CD8-positive, alpha-beta memory T cell (primary cell): ENCODE results near the gene PDGFD. TPM values are rescaled to one million over a fixed set of nuclear protein-coding genes. Genes with fewer than 3 reads are reported as not detected.

Source experiments
- CTCF ChIA-PET: fragments of 350-600 bp; sonication (Branson Sonifier 250); formaldehyde crosslinking; loops from one replicate; lab custom pipeline; 2021; ENCODE audit warnings: antibody characterized with exemption; lab: Charles Lee
- POLR2A ChIA-PET: fragments of 350-600 bp; sonication (Branson Sonifier 250); formaldehyde crosslinking; loops from one replicate; lab custom pipeline; 2021; ENCODE audit warnings: antibody characterized with exemption; lab: Charles Lee
- DNase-seq, 5 donors: peaks; one replicate each; pipeline versions ENCODE4 v3.0.0 to v3.0.0-alpha.2; 2020 to 2022; ENCODE audit warnings: mixed read lengths in 1 of 5
- H3K27ac ChIP-seq: one replicate; pipeline ENCODE4 v1.7.0; 2013; ENCODE audit warnings: low read depth, mild to moderate bottlenecking, low read length, moderate library complexity
- H3K27me3 ChIP-seq: 2 replicates; pipeline ENCODE4 v1.7.0; 2013; ENCODE audit warnings: low read length, mild to moderate bottlenecking; ENCODE audit not compliant: insufficient read depth, poor library complexity, severe bottlenecking
- H3K36me3 ChIP-seq: 2 replicates; pipeline ENCODE4 v1.7.0; 2013; ENCODE audit warnings: mild to moderate bottlenecking, low read length, moderate library complexity; ENCODE audit not compliant: insufficient read depth
- H3K4me1 ChIP-seq: 2 replicates; pipeline ENCODE4 v1.7.0; 2013; ENCODE audit warnings: mild to moderate bottlenecking, low read length, moderate library complexity; ENCODE audit not compliant: insufficient read depth
- H3K4me3 ChIP-seq: 2 replicates; pipeline ENCODE4 v1.7.0; 2013; ENCODE audit warnings: mild to moderate bottlenecking, low read length
- H3K9me3 ChIP-seq: 2 replicates; pipeline ENCODE4 v1.7.0; 2013; ENCODE audit warnings: mild to moderate bottlenecking, low read length
- H3K27ac Mint-ChIP-seq, 8 donors: one replicate each; pipeline ENCODE4 v1.8.0; 2020 to 2021; ENCODE audit warnings: mixed read lengths in 8 of 8, mild to moderate bottlenecking in 6 of 8, inconsistent platforms in 3 of 8, moderate library complexity in 3 of 8
- H3K27me3 Mint-ChIP-seq, 2 donors: one replicate each; pipeline ENCODE4 v1.8.0; 2020 to 2021; ENCODE audit warnings: mixed read lengths in 2 of 2, mild to moderate bottlenecking in 1 of 2, moderate library complexity in 1 of 2
- H3K36me3 Mint-ChIP-seq, 3 donors: one replicate each; pipeline ENCODE4 v1.8.0; 2020 to 2021; ENCODE audit warnings: mixed read lengths in 3 of 3, inconsistent platforms in 1 of 3, mild to moderate bottlenecking in 1 of 3
- H3K4me1 Mint-ChIP-seq, 3 donors: one replicate each; pipeline ENCODE4 v1.8.0; 2020 to 2021; ENCODE audit warnings: mixed read lengths in 3 of 3, inconsistent platforms in 1 of 3, mild to moderate bottlenecking in 1 of 3
- H3K4me3 Mint-ChIP-seq, 7 donors: one replicate each; pipeline ENCODE4 v1.8.0; 2020 to 2021; ENCODE audit warnings: mixed read lengths in 7 of 7, mild to moderate bottlenecking in 6 of 7, moderate library complexity in 4 of 7, inconsistent platforms in 2 of 7
- H3K9me3 Mint-ChIP-seq, 5 donors: one replicate each; pipeline ENCODE4 v1.8.0; 2020 to 2022; ENCODE audit warnings: mixed read lengths in 5 of 5, mild to moderate bottlenecking in 3 of 5, moderate library complexity in 2 of 5, inconsistent platforms in 1 of 5
- polyA plus RNA-seq: library from polyadenylated mRNA; unstranded; fragments of 300-500 nt; fragmentation: Illumina TruSeq; gene quantifications from one replicate; pipeline ENCODE4 v1.2.3, GENCODE V29; 2021
- total RNA-seq, 2 experiments: library from RNA; stranded (reverse); gene quantifications; one replicate each; pipeline ENCODE4 v1.2.3, GENCODE V29; 2021

The PDGFD gene
- total and polyA plus RNA-seq, 3 experiments from 2014 or later = 0.15 to 8.1 (median 0.29) TPM

DNA sequence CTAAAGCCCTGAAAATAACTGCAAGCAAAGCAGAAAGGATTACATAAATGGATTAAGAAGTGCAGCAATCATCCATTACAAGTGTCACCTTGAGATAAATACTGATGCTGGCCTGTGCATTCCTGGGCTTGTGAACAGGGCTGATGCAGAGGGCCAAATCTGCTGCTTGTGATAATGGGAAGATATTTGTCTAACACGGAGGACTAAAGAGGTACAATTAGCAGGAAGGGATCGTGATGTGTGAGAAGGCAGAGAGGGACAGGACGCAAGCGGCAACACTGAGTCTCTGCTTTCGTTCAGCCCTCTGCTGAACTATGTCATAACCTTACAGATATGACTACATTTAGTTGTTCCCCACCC lies 235.2 kb downstream of the PDGFD start:
- CTCF ChIA-PET = no interaction called here
- Mint-ChIP-seq H3K4me3 (no peak overlapping the region), H3K27ac (peak overlapping the region in 1 of 8 donors; percentile 39), H3K9me3 (no peaks in the 10 kb centered on the region), H3K36me3 (no peaks in the 10 kb centered on the region), H3K4me1 (peaks cover 3 to 4% (median 4%) of the 10 kb centered on the region in 3 donors), H3K27me3 (no peaks in the 10 kb centered on the region)
- H3K27ac ChIP-seq = no peak overlapping the region
- H3K36me3 ChIP-seq = no peaks in the 10 kb centered on the region
- no peak overlapping the region for H3K4me3 ChIP-seq
- DNase-seq = no peak
- POLR2A ChIA-PET = no interaction called here
- no peaks in the 10 kb centered on the region for H3K9me3 ChIP-seq
- H3K27me3 ChIP-seq = no peaks in the 10 kb centered on the region
- H3K4me1 ChIP-seq = no peaks in the 10 kb centered on the region

GRCh38 chr11:103928040-103928801 lies 235.7 kb downstream of the PDGFD start:
- Histone ChIP-seq H3K4me1 (no peaks in the 10 kb centered on the region), H3K4me3 (no peak overlapping the region), H3K27me3 (no peaks in the 10 kb centered on the region), H3K27ac (no peak overlapping the region), H3K9me3 (no peaks in the 10 kb centered on the region), H3K36me3 (no peaks in the 10 kb centered on the region)
- Mint-ChIP-seq H3K4me3 (no peak overlapping the region), H3K9me3 (no peaks in the 10 kb centered on the region), H3K27ac (peak overlapping the region in 1 of 8 donors; percentile 29), H3K4me1 (peaks cover 3 to 4% (median 4%) of the 10 kb centered on the region in 3 donors), H3K27me3 (no peaks in the 10 kb centered on the region), H3K36me3 (no peaks in the 10 kb centered on the region)
- DNase-seq = no peak
- ChIA-PET CTCF (no interaction called here), POLR2A (no interaction called here)

GRCh38 chr11:103927535-103927934 lies 236.4 kb downstream of the PDGFD start:
- Histone ChIP-seq H3K27me3 (no peaks in the 10 kb centered on the region), H3K27ac (no peak overlapping the region), H3K4me3 (no peak overlapping the region), H3K4me1 (no peaks in the 10 kb centered on the region), H3K36me3 (no peaks in the 10 kb centered on the region), H3K9me3 (no peaks in the 10 kb centered on the region)
- H3K9me3 Mint-ChIP-seq = no peaks in the 10 kb centered on the region
- H3K4me1 Mint-ChIP-seq = peaks cover 3 to 4% (median 4%) of the 10 kb centered on the region in 3 donors
- no peak for DNase-seq
- H3K4me3 Mint-ChIP-seq = no peak overlapping the region
- H3K27me3 Mint-ChIP-seq = no peaks in the 10 kb centered on the region
- H3K36me3 Mint-ChIP-seq = no peaks in the 10 kb centered on the region
- H3K27ac Mint-ChIP-seq = no peak overlapping the region
- ChIA-PET CTCF (no interaction called here), POLR2A (no interaction called here)

DNA sequence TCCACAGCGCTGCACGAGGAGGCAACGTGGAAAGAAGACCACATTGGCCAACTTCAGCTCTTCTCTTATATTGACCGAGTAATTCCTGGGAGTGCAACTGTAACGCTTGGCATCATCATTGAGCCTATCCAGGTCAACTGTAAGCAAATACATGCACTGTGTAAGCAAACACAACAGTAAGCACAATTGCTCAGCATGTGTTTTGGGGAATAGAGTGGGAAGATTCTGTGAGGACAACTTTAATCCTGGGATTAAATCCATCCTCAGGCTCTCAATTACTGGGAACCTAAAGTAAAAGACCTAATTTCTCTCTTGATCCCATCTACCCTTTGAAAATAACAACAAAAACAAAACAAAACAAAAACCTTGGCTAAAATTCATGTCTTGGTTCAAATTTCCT lies 237.0 kb downstream of the PDGFD start:
- Histone ChIP-seq H3K4me3 (no peak overlapping the region), H3K36me3 (no peaks in the 10 kb centered on the region), H3K27me3 (no peaks in the 10 kb centered on the region), H3K4me1 (no peaks in the 10 kb centered on the region), H3K27ac (no peak overlapping the region), H3K9me3 (no peaks in the 10 kb centered on the region)
- H3K27ac Mint-ChIP-seq = no peak overlapping the region
- no peak for DNase-seq
- H3K4me3 Mint-ChIP-seq = no peak overlapping the region
- CTCF ChIA-PET = no interaction called here
- H3K36me3 Mint-ChIP-seq = no peaks in the 10 kb centered on the region
- no peaks in the 10 kb centered on the region for H3K27me3 Mint-ChIP-seq
- no peaks in the 10 kb centered on the region for H3K9me3 Mint-ChIP-seq
- H3K4me1 Mint-ChIP-seq = peaks cover 3 to 4% (median 4%) of the 10 kb centered on the region in 3 donors
- POLR2A ChIA-PET = no interaction called here

- H3K27me3 Mint-ChIP-seq = no peaks in the 10 kb centered on the region
- no peak overlapping the region for H3K4me3 ChIP-seq
- ChIA-PET CTCF (no interaction called here), POLR2A (no interaction called here)
- H3K27ac Mint-ChIP-seq = no peak overlapping the region
- H3K4me1 Mint-ChIP-seq = peaks cover 3 to 4% (median 4%) of the 10 kb centered on the region in 3 donors
- no peaks in the 10 kb centered on the region for H3K4me1 ChIP-seq
- DNase-seq = no peak
- H3K4me3 Mint-ChIP-seq = no peak overlapping the region
- H3K27me3 ChIP-seq = no peaks in the 10 kb centered on the region
- no peak overlapping the region for H3K27ac ChIP-seq
- H3K9me3 Mint-ChIP-seq = peaks cover 0 to 2% (median 0%) of the 10 kb centered on the region in 5 donors
- no peaks in the 10 kb centered on the region for H3K9me3 ChIP-seq
- no peaks in the 10 kb centered on the region for H3K36me3 ChIP-seq
- no peaks in the 10 kb centered on the region for H3K36me3 Mint-ChIP-seq
Measured at GRCh38 chr11:103924166-103925013, 239.6 kb downstream of the PDGFD start.

GRCh38 chr11:103923451-103923931 lies 240.5 kb downstream of the PDGFD start:
- Mint-ChIP-seq H3K36me3 (no peaks in the 10 kb centered on the region), H3K9me3 (peaks cover 0 to 2% (median 0%) of the 10 kb centered on the region in 5 donors), H3K27ac (no peak overlapping the region), H3K27me3 (no peaks in the 10 kb centered on the region), H3K4me1 (peaks cover 3 to 4% (median 4%) of the 10 kb centered on the region in 3 donors), H3K4me3 (no peak overlapping the region)
- H3K4me1 ChIP-seq = no peaks in the 10 kb centered on the region
- no peak overlapping the region for H3K27ac ChIP-seq
- no peak for DNase-seq
- no peaks in the 10 kb centered on the region for H3K9me3 ChIP-seq
- no peaks in the 10 kb centered on the region for H3K36me3 ChIP-seq
- POLR2A ChIA-PET = no interaction called here
- CTCF ChIA-PET = no interaction called here
- no peaks in the 10 kb centered on the region for H3K27me3 ChIP-seq
- H3K4me3 ChIP-seq = no peak overlapping the region

GRCh38 chr11:103920933-103921332 lies 243.0 kb downstream of the PDGFD start:
- Histone ChIP-seq H3K27ac (no peak overlapping the region), H3K4me1 (no peaks in the 10 kb centered on the region), H3K36me3 (no peaks in the 10 kb centered on the region), H3K4me3 (no peak overlapping the region), H3K27me3 (no peaks in the 10 kb centered on the region), H3K9me3 (no peaks in the 10 kb centered on the region)
- DNase-seq = no peak
- H3K4me3 Mint-ChIP-seq = no peak overlapping the region
- no peaks in the 10 kb centered on the region for H3K36me3 Mint-ChIP-seq
- H3K9me3 Mint-ChIP-seq = peaks cover 0 to 3% (median 0%) of the 10 kb centered on the region in 5 donors
- POLR2A ChIA-PET = no interaction called here
- H3K4me1 Mint-ChIP-seq = peaks cover 3 to 4% (median 4%) of the 10 kb centered on the region in 3 donors
- H3K27ac Mint-ChIP-seq = no peak overlapping the region
- CTCF ChIA-PET = no interaction called here
- H3K27me3 Mint-ChIP-seq = no peaks in the 10 kb centered on the region

GRCh38 chr11:103920449-103920848 lies 243.5 kb downstream of the PDGFD start:
- Mint-ChIP-seq H3K27ac (no peak overlapping the region), H3K4me1 (peaks cover 3 to 4% (median 4%) of the 10 kb centered on the region in 3 donors), H3K27me3 (no peaks in the 10 kb centered on the region), H3K4me3 (no peak overlapping the region), H3K36me3 (no peaks in the 10 kb centered on the region), H3K9me3 (peaks cover 0 to 4% (median 0%) of the 10 kb centered on the region in 5 donors)
- CTCF ChIA-PET = no interaction called here
- no peaks in the 10 kb centered on the region for H3K9me3 ChIP-seq
- H3K4me3 ChIP-seq = no peak overlapping the region
- POLR2A ChIA-PET = no interaction called here
- no peaks in the 10 kb centered on the region for H3K36me3 ChIP-seq
- H3K4me1 ChIP-seq = no peaks in the 10 kb centered on the region
- DNase-seq = no peak
- no peak overlapping the region for H3K27ac ChIP-seq
- H3K27me3 ChIP-seq = no peaks in the 10 kb centered on the region
